OCI-LY7 (cell line): Measurements from ENCODE around the gene MMP1. TPM values are rescaled to one million over a fixed set of nuclear protein-coding genes. Genes with fewer than 3 reads are reported as not detected.

Experiments
- BruUV-seq: library from RNA; stranded (reverse); fragments of 400-500 nt; replicated peaks from 2 replicates; lab custom pipeline; 2021; lab: Mats Ljungman, UMichigan
- CTCF ChIA-PET: fragments of 300-600 bp; sonication (Branson Sonifier 250); formaldehyde crosslinking; loops from one replicate; lab custom pipeline; 2022; ENCODE audit warnings: antibody characterized with exemption; ENCODE audit not compliant: unreplicated experiment; lab: Charles Lee
- POLR2A ChIA-PET: fragments of 300-600 bp; sonication (Branson Sonifier 250); formaldehyde crosslinking; loops from one replicate; lab custom pipeline; 2022; ENCODE audit warnings: antibody characterized with exemption; lab: Charles Lee
- DNase-seq: peaks from one replicate; pipeline ENCODE4 v3.0.0-alpha.2; 2015; ENCODE audit warnings: low spot score
- H2AFZ ChIP-seq: fragments of 200-600 bp; sonication (generic), shearing (Covaris generic); 2 replicates; pipeline ENCODE4 v1.6.1; 2014; ENCODE audit warnings: mild to moderate bottlenecking, antibody characterized with exemption, low read length, moderate library complexity
- H3K27ac ChIP-seq: fragments of 200-600 bp; sonication (generic); 2 replicates; pipeline ENCODE4 v1.5.1; 2014; ENCODE audit warnings: mixed run types, low read depth, mild to moderate bottlenecking, moderate library complexity, low read length, inconsistent platforms; ENCODE audit not compliant: poor library complexity, severe bottlenecking
- H3K36me3 ChIP-seq: fragments of 200-600 bp; sonication (generic); 2 replicates; pipeline ENCODE4 v1.6.1; 2014; ENCODE audit warnings: mild to moderate bottlenecking, antibody characterized with exemption, low read length, moderate library complexity, mixed read lengths; ENCODE audit not compliant: insufficient read depth
- H3K4me1 ChIP-seq: fragments of 200-600 bp; sonication (generic); 2 replicates; pipeline ENCODE4 v1.5.1; 2014; ENCODE audit warnings: mild to moderate bottlenecking, low read length; ENCODE audit not compliant: insufficient read depth, poor library complexity, severe bottlenecking
- H3K4me2 ChIP-seq: fragments of 200-600 bp; sonication (generic); 2 replicates; pipeline ENCODE4 v1.6.1; 2014; ENCODE audit warnings: mild to moderate bottlenecking, low read length
- H3K4me3 ChIP-seq: fragments of 200-600 bp; sonication (generic); 2 replicates; pipeline ENCODE4 v1.5.1; 2014; ENCODE audit warnings: mild to moderate bottlenecking, low read depth, low read length; ENCODE audit not compliant: poor library complexity, severe bottlenecking
- H3K79me2 ChIP-seq: fragments of 200-600 bp; sonication (generic); 2 replicates; pipeline ENCODE4 v1.6.1; 2016; ENCODE audit warnings: low read depth, mild to moderate bottlenecking, low read length, moderate library complexity, mixed read lengths; ENCODE audit not compliant: insufficient read depth
- H3K9me2 ChIP-seq: fragments of 200-600 bp; sonication (generic); 2 replicates; pipeline ENCODE4 v1.6.1; 2016; ENCODE audit warnings: mild to moderate bottlenecking, low read length, mixed read lengths; ENCODE audit not compliant: insufficient read depth
- H3K9me3 ChIP-seq: fragments of 200-600 bp; sonication (generic); 2 replicates; pipeline ENCODE4 v1.6.1; 2014; ENCODE audit warnings: mild to moderate bottlenecking, mixed run types, low read length, mixed read lengths
- H4K20me1 ChIP-seq: fragments of 200-600 bp; sonication (generic); 2 replicates; pipeline ENCODE4 v1.6.1; 2014; ENCODE audit warnings: mild to moderate bottlenecking, antibody characterized with exemption, low read length, moderate library complexity, mixed read lengths; ENCODE audit not compliant: insufficient read depth
- EZH2phosphoT487 ChIP-seq: fragments of 200-600 bp; sonication (generic); IDR thresholded peaks from 2 replicates; pipeline ENCODE4 v1.6.1; 2018; ENCODE audit warnings: low read depth, borderline replicate concordance, mild to moderate bottlenecking, mixed run types, antibody characterized with exemption, low read length, moderate library complexity, mixed read lengths
- intact Hi-C: fragments of 100-400 bp; cut with micrococcal nuclease; formaldehyde crosslinking; loops from one replicate; pipeline ENCODE4 v1.10.0; 2022; ENCODE audit not compliant: unreplicated experiment
- total RNA-seq, 2 experiments: library from RNA; depleted of rRNA in 1 of 2; stranded (reverse); fragments of >200 nt in 1 of 2; shearing (Covaris generic) in 1 of 2; gene quantifications; 2 replicates each; pipeline ENCODE4 v1.2.3, GENCODE V29; 2014 to 2022
- TF ChIP-seq, protein P1 (sequence below): fragments of 200-600 bp; sonication (generic); conservative IDR thresholded peaks from 2 replicates; pipeline ENCODE4 v1.5.1; 2014; ENCODE audit warnings: mild to moderate bottlenecking, antibody characterized with exemption, low read length, moderate library complexity, mixed read lengths

Gene MMP1
- total RNA-seq, 2 experiments from 2014 or later = not detected

DNA sequence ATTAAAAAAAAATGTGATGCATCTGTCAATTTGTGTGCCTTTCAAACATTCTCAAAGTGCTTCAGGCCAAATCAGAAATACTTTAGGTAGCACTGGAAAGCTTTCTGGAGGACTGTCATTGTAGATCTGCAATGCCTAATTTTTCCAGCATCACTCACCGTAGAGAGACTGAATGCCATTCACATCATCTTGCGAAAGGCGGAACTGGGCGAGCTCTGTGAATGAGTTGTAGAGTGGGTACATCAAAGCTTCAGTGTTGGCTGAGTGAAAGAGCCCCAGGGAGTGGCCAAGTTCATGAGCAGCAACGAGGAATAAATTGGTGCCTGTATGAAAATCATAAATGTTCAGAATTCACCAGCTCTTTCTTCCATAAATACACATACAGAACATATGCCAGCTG lies 21.5 kb downstream of the MMP1 start:
- no peak overlapping the region for H3K27ac ChIP-seq
- H3K4me3 ChIP-seq = no peak overlapping the region
- no peak overlapping the region for H2AFZ ChIP-seq
- no peaks in the 10 kb centered on the region for H3K36me3 ChIP-seq
- H3K9me2 ChIP-seq = no peaks in the 10 kb centered on the region
- H3K9me3 ChIP-seq = no peaks in the 10 kb centered on the region
- DNase-seq = no peak
- no peak overlapping the region for H3K4me2 ChIP-seq
- no peaks in the 10 kb centered on the region for H3K4me1 ChIP-seq
- H3K79me2 ChIP-seq = no peaks in the 10 kb centered on the region
- intact Hi-C loops = no loop called here
- ChIA-PET CTCF (no interaction called here), POLR2A (no interaction called here)
- no peak for TF ChIP-seq EZH2phosphoT487
- TF ChIP-seq, protein P1, sequence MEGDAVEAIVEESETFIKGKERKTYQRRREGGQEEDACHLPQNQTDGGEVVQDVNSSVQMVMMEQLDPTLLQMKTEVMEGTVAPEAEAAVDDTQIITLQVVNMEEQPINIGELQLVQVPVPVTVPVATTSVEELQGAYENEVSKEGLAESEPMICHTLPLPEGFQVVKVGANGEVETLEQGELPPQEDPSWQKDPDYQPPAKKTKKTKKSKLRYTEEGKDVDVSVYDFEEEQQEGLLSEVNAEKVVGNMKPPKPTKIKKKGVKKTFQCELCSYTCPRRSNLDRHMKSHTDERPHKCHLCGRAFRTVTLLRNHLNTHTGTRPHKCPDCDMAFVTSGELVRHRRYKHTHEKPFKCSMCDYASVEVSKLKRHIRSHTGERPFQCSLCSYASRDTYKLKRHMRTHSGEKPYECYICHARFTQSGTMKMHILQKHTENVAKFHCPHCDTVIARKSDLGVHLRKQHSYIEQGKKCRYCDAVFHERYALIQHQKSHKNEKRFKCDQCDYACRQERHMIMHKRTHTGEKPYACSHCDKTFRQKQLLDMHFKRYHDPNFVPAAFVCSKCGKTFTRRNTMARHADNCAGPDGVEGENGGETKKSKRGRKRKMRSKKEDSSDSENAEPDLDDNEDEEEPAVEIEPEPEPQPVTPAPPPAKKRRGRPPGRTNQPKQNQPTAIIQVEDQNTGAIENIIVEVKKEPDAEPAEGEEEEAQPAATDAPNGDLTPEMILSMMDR = no peak
- no TSS peak for BruUV-seq
- H4K20me1 ChIP-seq = no peaks in the 10 kb centered on the region

DNA sequence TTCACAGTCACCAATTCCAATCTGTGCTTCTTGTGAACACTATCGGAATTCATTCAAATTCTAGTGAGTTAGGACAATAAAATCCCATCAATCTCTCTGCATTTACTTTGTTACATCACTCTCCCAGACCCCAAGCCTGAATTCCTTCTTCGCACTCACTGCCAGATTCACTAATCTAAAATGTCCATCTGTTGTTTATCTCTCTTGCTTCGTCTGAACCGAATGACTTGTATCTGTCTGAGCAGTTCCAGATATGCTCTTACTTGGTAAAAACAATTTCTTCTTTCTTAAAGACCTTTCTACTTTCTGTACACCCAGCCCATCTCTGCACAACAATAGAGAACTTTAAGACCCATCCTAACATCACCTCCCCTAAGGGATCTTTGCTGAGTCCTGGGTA lies 24.6 kb downstream of the MMP1 start:
- Histone ChIP-seq H4K20me1 (no peaks in the 10 kb centered on the region), H3K36me3 (no peaks in the 10 kb centered on the region), H3K9me2 (no peaks in the 10 kb centered on the region), H3K4me3 (no peak overlapping the region), H3K79me2 (no peaks in the 10 kb centered on the region), H3K9me3 (no peaks in the 10 kb centered on the region), H3K4me2 (no peak overlapping the region), H3K4me1 (no peaks in the 10 kb centered on the region), H3K27ac (no peak overlapping the region), H2AFZ (no peak overlapping the region)
- TF ChIP-seq, protein P1 = no peak
- no peak for TF ChIP-seq EZH2phosphoT487
- no peak for DNase-seq
- POLR2A ChIA-PET = no interaction called here
- no TSS peak for BruUV-seq
- intact Hi-C loops = no loop called here
- CTCF ChIA-PET = no interaction called here

DNA sequence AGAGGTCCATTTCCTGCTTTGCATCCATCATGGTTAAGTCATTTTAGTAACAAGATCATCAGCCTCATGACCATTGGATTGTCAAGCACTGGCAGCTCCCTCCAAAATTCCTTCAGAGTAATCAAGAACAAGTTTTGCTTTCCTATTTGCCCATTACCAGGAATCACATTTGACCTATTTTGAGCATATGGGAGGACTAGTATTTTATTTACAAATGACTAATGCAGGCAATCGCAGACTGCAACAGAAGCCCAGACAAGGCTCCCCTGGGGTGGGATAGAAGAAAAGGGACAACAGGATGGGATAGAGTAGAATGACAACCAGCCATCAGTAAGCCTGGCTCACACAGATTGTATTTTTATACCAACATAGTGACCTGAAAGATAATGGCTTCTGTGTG lies 26.6 kb downstream of the MMP1 start:
- no peak for DNase-seq
- no peak overlapping the region for H3K4me2 ChIP-seq
- no peak overlapping the region for H2AFZ ChIP-seq
- no peaks in the 10 kb centered on the region for H3K9me3 ChIP-seq
- TF ChIP-seq EZH2phosphoT487 = no peak
- TF ChIP-seq, protein P1 = no peak
- intact Hi-C loops = no loop called here
- POLR2A ChIA-PET = no interaction called here
- no peaks in the 10 kb centered on the region for H3K79me2 ChIP-seq
- H3K4me1 ChIP-seq = no peaks in the 10 kb centered on the region
- no peaks in the 10 kb centered on the region for H4K20me1 ChIP-seq
- no peak overlapping the region for H3K4me3 ChIP-seq
- CTCF ChIA-PET = no interaction called here
- no peaks in the 10 kb centered on the region for H3K9me2 ChIP-seq
- no peaks in the 10 kb centered on the region for H3K36me3 ChIP-seq
- BruUV-seq = no TSS peak
- no peak overlapping the region for H3K27ac ChIP-seq
